GM04503 (cell line): ENCODE data around the gene SPINDOC.
"Not testable (repeated sequence)": the region's sequence is repeated elsewhere in the genome, so short reads cannot be mapped to it uniquely, and the experiment has no call there.

Experiments
- DNase-seq: peaks from one replicate; pipeline ENCODE4 v3.0.0-alpha.2; 2012; ENCODE audit warnings: low read depth

Gene SPINDOC

GRCh38 chr11:63858628-63859550 is 45.6 kb downstream of the SPINDOC start:
- no peak for DNase-seq

GRCh38 chr11:63862923-63863322 is 49.7 kb downstream of the SPINDOC start:
- no peak for DNase-seq

- DNase-seq = not testable (repeated sequence)
These were observed 50.4 kb downstream of the SPINDOC start for GRCh38 chr11:63863620-63864019.

- DNase-seq = no peak
These were observed 53.0 kb downstream of the SPINDOC start for GRCh38 chr11:63866211-63866610.

- no peak for DNase-seq
These were observed 54.3 kb downstream of the SPINDOC start for GRCh38 chr11:63867511-63867910.

GRCh38 chr11:63868399-63869064 is 55.3 kb downstream of the SPINDOC start:
- DNase-seq = no peak

GRCh38 chr11:63869171-63869591 is 55.9 kb downstream of the SPINDOC start:
- no peak for DNase-seq

GRCh38 chr11:63869683-63870082 is 56.4 kb downstream of the SPINDOC start:
- no peak for DNase-seq

- no peak for DNase-seq
These were observed 57.3 kb downstream of the SPINDOC start for GRCh38 chr11:63870351-63871140.

- peak; percentile 97 for DNase-seq
These were observed 58.9 kb downstream of the SPINDOC start for GRCh38 chr11:63871962-63872799.

- no peak for DNase-seq
These were observed 59.5 kb downstream of the SPINDOC start for GRCh38 chr11:63872800-63873197.

- DNase-seq = no peak
These were observed 60.1 kb downstream of the SPINDOC start for GRCh38 chr11:63873311-63873710.

GRCh38 chr11:63874511-63874910 is 61.3 kb downstream of the SPINDOC start:
- no peak for DNase-seq

GRCh38 chr11:63875506-63876065 is 62.3 kb downstream of the SPINDOC start:
- no peak for DNase-seq

GRCh38 chr11:63876616-63877015 is 63.4 kb downstream of the SPINDOC start:
- no peak for DNase-seq
